ENCODE results near the gene B4GAT1.
"Not testable (repeated sequence)": the region's sequence is repeated elsewhere in the genome, so short reads cannot be mapped to it uniquely, and the experiment has no call there.

The B4GAT1 gene

DNA sequence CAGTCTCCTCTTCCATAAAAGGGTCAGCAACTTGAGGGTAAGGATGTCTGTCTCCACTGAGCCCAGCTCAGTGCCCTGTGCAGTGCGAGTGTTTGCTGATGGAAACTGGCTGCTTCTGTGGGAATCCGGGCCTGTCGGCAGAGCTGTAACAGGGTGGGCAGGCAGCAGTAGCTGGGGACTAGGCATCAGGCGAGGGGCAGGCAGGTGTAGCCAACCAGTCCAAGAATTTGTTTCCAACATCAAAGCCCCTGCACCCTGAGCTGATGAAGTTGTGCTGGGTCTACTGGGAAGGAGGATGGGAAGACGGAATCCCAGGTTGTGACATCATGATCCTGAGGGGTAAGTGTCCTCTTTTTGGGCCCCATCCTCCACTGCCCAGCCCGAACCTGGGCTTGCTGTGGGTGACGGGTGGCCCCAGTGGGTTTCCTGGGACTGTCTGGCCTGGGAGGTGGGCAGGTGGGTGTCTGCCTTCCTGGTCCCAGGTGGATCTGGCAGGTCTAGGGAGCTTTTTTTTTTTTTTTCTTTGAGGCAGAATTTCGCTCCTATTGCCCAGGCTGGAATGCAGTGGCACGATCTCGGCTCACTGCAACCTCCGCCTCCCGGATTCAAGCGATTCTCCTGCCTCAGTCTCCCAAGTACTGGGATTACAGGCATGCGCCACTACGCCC is 13.1 kb upstream of the B4GAT1 start:
- TF ChIP-seq, protein P1, sequence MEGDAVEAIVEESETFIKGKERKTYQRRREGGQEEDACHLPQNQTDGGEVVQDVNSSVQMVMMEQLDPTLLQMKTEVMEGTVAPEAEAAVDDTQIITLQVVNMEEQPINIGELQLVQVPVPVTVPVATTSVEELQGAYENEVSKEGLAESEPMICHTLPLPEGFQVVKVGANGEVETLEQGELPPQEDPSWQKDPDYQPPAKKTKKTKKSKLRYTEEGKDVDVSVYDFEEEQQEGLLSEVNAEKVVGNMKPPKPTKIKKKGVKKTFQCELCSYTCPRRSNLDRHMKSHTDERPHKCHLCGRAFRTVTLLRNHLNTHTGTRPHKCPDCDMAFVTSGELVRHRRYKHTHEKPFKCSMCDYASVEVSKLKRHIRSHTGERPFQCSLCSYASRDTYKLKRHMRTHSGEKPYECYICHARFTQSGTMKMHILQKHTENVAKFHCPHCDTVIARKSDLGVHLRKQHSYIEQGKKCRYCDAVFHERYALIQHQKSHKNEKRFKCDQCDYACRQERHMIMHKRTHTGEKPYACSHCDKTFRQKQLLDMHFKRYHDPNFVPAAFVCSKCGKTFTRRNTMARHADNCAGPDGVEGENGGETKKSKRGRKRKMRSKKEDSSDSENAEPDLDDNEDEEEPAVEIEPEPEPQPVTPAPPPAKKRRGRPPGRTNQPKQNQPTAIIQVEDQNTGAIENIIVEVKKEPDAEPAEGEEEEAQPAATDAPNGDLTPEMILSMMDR (IDR thresholded peaks at IDR 0.05): no peak
- no peak for TF ChIP-seq ZFX (IDR thresholded peaks at IDR 0.05; ENCODE audit: borderline replicate concordance)
- peak overlapping the region; percentile 46 for H3K27ac ChIP-seq

DNA sequence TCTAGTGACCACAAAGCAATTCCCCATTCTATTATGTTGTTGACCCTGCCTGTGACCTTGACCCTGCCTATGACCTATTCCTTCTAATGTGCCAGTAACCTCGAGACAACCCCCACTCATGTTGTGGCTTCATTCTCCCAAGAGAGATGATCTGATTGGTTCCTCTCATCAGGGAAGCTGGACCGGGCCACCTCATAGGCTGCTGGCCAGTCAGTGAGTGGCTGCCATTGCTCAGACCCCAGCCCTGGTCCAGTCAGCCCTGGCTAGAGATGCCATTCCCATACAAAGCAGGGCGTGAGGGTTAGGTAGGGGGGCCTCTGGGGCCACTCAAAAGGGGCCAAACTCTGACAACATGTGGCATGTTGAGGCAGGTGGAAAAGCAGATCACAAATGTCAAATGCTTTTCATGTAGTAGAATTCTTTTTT is 12.2 kb upstream of the B4GAT1 start:
- peak overlapping the region; percentile 46; the same call in 1 of the 2 replicates for H3K27ac ChIP-seq
- TF ChIP-seq, protein P1 (IDR thresholded peaks at IDR 0.05): no peak
- TF ChIP-seq ZFX (IDR thresholded peaks at IDR 0.05; ENCODE audit: borderline replicate concordance): no peak

DNA sequence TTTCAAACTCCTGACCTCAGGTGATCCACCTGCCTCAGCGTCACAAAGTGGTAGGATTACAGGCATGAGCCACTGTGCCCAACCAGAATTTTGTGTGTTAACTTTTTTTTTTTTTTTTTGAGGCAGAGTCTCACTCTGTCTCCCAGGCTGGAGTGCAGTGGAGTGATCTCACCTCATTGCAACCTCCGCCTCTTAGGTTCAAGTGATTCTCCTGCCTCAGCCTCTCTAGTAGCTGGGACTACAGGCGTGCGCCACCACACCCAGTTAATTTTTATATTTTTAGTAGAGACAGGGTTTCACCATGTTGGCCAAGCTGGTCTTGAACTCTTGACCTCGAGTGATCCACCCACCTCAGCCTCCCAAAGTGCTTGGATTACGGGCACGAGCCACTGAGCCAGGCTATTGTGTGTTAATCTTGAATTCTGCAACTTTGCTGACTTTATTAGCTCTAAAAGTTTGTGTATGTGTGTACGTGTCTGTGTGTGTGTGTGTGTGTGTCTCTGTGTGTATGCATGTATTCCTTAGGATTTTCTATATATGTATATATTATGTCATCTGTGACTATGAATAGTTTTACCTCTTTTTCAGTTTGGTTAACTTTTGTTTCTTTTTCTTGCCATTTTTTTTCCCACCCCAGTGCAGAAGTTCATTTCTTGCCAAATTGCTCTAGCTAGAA is 3.3 kb upstream of the B4GAT1 start:
- not testable (repeated sequence) for H3K27ac ChIP-seq

DNA sequence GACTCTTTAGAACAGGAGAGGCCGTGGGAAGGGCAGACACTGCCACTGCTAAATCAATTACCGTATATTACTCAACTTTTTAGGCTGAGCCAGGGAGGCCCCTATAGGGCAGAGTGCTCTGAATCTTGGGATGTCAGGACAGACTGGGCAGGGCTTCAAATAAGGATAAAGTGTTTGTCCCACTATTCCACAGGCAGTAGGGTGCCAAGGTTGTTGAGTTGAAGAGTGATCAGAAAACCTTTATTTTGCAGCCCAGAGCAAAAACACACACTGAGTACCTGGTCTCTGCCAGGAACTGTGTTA is 1.6 kb upstream of the B4GAT1 start:
- no peak for TF ChIP-seq ZFX (IDR thresholded peaks at IDR 0.05; ENCODE audit: borderline replicate concordance)
- TF ChIP-seq, protein P1 (IDR thresholded peaks at IDR 0.05): no peak
- H3K27ac ChIP-seq: peak overlapping the region; percentile 97; the same call in 1 of the 2 replicates

DNA sequence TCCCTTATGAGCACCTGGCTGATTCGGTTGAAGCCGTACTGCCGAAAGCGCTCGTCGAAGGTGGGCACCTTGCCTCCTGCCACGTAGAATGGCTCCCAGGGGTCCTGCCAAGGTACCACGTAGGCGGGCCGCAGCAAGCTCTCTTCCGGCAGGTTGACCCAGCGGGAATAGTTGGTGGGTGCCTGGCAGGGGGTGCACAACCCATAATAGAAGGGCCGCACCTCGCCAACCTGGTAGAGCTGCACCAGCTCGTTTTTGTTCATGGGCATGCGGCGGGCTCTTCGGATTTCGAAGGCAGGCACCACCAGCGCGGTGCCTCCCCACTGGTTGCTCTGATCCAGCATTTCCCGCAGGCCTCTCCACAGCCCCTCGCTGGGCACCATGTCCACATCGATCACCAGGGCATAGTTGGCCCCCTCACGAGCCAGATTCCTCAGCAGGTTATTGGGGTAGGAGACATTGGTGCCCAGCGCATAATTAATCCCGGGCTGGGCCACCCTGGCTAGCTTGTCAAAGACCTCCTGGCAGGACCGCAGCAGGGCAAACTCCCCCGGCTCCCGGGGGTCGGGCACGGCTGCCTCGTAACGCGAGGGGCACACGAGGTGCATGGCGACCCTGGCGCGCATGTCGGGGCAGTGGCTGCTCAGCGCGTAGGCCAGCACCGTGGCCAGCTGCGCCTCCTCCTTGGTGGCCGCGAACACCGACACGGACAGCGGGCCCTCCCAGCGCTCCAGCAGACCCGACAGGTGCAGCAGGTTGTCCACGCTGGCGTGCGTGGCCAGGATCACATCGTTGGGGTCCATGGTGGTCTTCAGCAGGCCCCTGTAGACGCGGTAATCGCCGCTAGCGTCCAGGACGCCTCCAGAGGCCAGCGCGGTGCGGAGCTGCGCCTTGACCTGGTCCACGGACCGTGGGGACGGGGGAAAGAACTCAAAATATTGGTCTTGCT is 679 bp downstream of the B4GAT1 start:
- TF ChIP-seq ZFX (IDR thresholded peaks at IDR 0.05; ENCODE audit: borderline replicate concordance): no peak
- TF ChIP-seq, protein P1 (IDR thresholded peaks at IDR 0.05): no peak
- H3K27ac ChIP-seq: peak overlapping the region; percentile 97

DNA sequence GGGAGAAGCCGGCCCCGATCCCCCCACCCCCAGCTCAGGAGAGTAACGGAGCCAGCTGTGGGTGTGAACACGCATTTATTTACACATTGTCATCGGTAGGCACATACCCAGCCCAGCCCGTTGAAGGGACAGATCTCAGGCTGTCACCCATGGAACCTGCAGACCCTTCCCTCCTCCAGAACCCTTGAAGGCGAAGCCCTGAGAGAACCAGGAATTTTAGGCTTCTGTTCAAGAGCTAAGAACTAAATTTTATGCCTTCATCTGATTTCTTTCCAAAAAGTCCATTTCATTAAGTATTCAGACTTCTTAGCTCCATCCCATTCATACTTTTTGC is 2.1 kb downstream of the B4GAT1 start:
- H3K27ac ChIP-seq: peak overlapping the region; percentile 97
- no peak for TF ChIP-seq ZFX (IDR thresholded peaks at IDR 0.05; ENCODE audit: borderline replicate concordance)
- TF ChIP-seq, protein P1 (IDR thresholded peaks at IDR 0.05): no peak

DNA sequence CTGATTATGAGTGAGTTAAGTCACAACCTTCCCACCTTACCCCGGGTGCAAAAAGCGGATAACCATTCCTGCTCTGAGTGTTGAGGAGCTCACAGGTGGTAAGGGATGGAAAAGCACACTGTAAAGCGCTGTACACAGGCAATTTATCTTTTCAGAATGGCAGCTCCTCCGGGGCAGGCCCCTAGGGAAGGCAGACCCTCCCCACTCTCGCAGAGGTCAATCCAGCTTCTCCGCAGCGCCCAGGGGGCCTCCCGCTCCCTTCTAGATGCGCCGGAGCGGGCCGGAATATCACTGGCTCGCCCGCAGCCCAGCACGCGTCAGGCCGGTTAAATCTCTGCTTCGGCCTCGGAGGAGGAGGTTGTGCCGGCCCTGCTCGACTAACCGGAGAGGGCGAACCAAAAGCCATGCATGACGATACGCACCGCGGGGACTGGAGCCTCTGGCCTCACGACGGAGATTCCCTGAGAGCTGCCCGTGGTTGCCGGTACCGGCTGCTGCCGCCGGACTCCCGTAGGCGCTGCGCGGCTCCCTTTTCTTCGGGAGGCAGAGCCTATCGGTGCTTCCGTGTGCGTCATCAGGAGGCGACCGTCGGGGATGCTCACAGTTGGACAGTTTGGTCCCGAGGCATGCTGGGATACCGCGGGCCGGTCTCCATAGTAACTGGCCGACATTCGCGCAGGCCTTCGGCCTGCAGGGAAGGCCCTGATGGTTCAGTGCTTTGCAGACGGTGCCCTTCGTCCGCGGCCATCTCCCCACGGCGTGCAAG is 2.7 kb downstream of the B4GAT1 start, which contains the start of gene BRMS1:
BRMS1 (minus strand) TSS at position 555 of the 766 bp plus-strand sequence. CDS start 2,870 bp downstream, outside the sequence.
- TF ChIP-seq, protein P1 (IDR thresholded peaks at IDR 0.05): peak; percentile 21; the same call in 1 of the 2 replicates
- no peak for TF ChIP-seq ZFX (IDR thresholded peaks at IDR 0.05; ENCODE audit: borderline replicate concordance)
- H3K27ac ChIP-seq: peak within 1 kb of the TSS; percentile 97
